WTC11 (cell line): Measurements from ENCODE around the gene SPATC1L. TPM values are rescaled to one million over a fixed set of nuclear protein-coding genes. Genes with fewer than 3 reads are reported as not detected.

ENCODE experiments used
- ATAC-seq: fragments of 200-7000 bp; cut with Tn5 transposase; 2 replicates; pipeline ENCODE4 v1.10.0; 2021; ENCODE audit warnings: mild to moderate bottlenecking, moderate library complexity
- CTCF ChIA-PET: fragments of 300-600 bp; sonication (Branson Sonifier 250); formaldehyde crosslinking; loops from one replicate; lab custom pipeline; 2021; ENCODE audit warnings: antibody characterized with exemption; lab: Charles Lee
- POLR2A ChIA-PET: fragments of 350-600 bp; sonication (Branson Sonifier 250); formaldehyde crosslinking; loops from one replicate; lab custom pipeline; 2021; ENCODE audit warnings: antibody characterized with exemption; lab: Charles Lee
- DNase-seq: peaks from one replicate; pipeline ENCODE4 v3.0.0; 2021; ENCODE audit warnings: low spot score
- H3K27ac Mint-ChIP-seq: 2 replicates; pipeline ENCODE4 v1.8.0; 2021; ENCODE audit warnings: mixed read lengths
- H3K27me3 Mint-ChIP-seq: 2 replicates; pipeline ENCODE4 v1.8.0; 2021; ENCODE audit warnings: low read depth, mild to moderate bottlenecking, moderate library complexity, mixed read lengths
- H3K36me3 Mint-ChIP-seq: 2 replicates; pipeline ENCODE4 v1.8.0; 2021; ENCODE audit warnings: mixed read lengths
- H3K4me1 Mint-ChIP-seq: 2 replicates; pipeline ENCODE4 v1.8.0; 2022; ENCODE audit warnings: mixed read lengths
- H3K4me3 Mint-ChIP-seq: 2 replicates; pipeline ENCODE4 v1.8.0; 2021; ENCODE audit warnings: mild to moderate bottlenecking, moderate library complexity, mixed read lengths
- H3K9me3 Mint-ChIP-seq: 2 replicates; pipeline ENCODE4 v1.8.0; 2021; ENCODE audit warnings: mixed read lengths
- ATF3 ChIP-seq: sonication (generic); formaldehyde crosslinking; conservative IDR thresholded peaks from 2 replicates; pipeline ENCODE4 v1.8.1; 2022; ENCODE audit warnings: mild to moderate bottlenecking, missing genetic modification reagents
- CREB1 ChIP-seq: sonication (generic); formaldehyde crosslinking; IDR thresholded peaks from 2 replicates; pipeline ENCODE4 v1.8.0; 2023; ENCODE audit warnings: mild to moderate bottlenecking, missing genetic modification reagents
- E2F4 ChIP-seq: sonication (generic); formaldehyde crosslinking; IDR thresholded peaks from 2 replicates; pipeline ENCODE4 v1.8.1; 2022; ENCODE audit warnings: low read depth, mild to moderate bottlenecking, moderate library complexity, missing genetic modification reagents, borderline replicate concordance
- ELF4 ChIP-seq: sonication (generic); formaldehyde crosslinking; IDR thresholded peaks from 2 replicates; pipeline ENCODE4 v1.8.1; 2022; ENCODE audit warnings: low read depth, mild to moderate bottlenecking, moderate library complexity, missing genetic modification reagents
- FOXK1 ChIP-seq: sonication (generic); formaldehyde crosslinking; IDR thresholded peaks from 2 replicates; pipeline ENCODE4 v1.8.0; 2022; ENCODE audit warnings: mild to moderate bottlenecking, moderate library complexity, missing genetic modification reagents
- FOXP4 ChIP-seq: sonication (generic); formaldehyde crosslinking; IDR thresholded peaks from 2 replicates; pipeline ENCODE4 v1.8.0; 2022; ENCODE audit warnings: mild to moderate bottlenecking, missing genetic modification reagents
- HMGA2 ChIP-seq: fragments of 250-450 bp; sonication (Bioruptor Pico); IDR thresholded peaks from 2 replicates; pipeline ENCODE4 v1.4.0; 2021; ENCODE audit warnings: mild to moderate bottlenecking, moderate library complexity
- IRF1 ChIP-seq: sonication (generic); formaldehyde crosslinking; IDR thresholded peaks from 2 replicates; pipeline ENCODE4 v1.8.0; 2023; ENCODE audit warnings: missing genetic modification reagents
- JAZF1 ChIP-seq: fragments of 250-450 bp; sonication (Bioruptor Pico); IDR thresholded peaks from 2 replicates; pipeline ENCODE4 v1.9.0; 2021; ENCODE audit warnings: moderate library complexity, mild to moderate bottlenecking, inconsistent platforms
- JUN ChIP-seq: sonication (generic); formaldehyde crosslinking; IDR thresholded peaks from 2 replicates; pipeline ENCODE4 v1.8.0; 2023; ENCODE audit warnings: mild to moderate bottlenecking, missing genetic modification reagents
- NFYB ChIP-seq: sonication (generic); formaldehyde crosslinking; conservative IDR thresholded peaks from 2 replicates; pipeline ENCODE4 v1.8.0; 2022; ENCODE audit warnings: low read depth, missing genetic modification reagents
- RORB ChIP-seq: fragments of 250-450 bp; sonication (Bioruptor Pico); IDR thresholded peaks from 2 replicates; pipeline ENCODE4 v1.9.0; 2021; ENCODE audit warnings: mild to moderate bottlenecking
- TEAD4 ChIP-seq: sonication (generic); formaldehyde crosslinking; IDR thresholded peaks from 2 replicates; pipeline ENCODE4 v1.8.0; 2022; ENCODE audit warnings: mild to moderate bottlenecking, missing genetic modification reagents
- ZNF423 ChIP-seq: fragments of 250-450 bp; sonication (Bioruptor Pico); IDR thresholded peaks from 2 replicates; pipeline ENCODE4 v2.1.2; 2022; ENCODE audit warnings: mild to moderate bottlenecking, moderate library complexity
- ZNF512 ChIP-seq: sonication (generic); formaldehyde crosslinking; IDR thresholded peaks from 2 replicates; pipeline ENCODE4 v1.8.1; 2022; ENCODE audit warnings: missing genetic modification reagents, borderline replicate concordance
- total RNA-seq: library from RNA; stranded (reverse); gene quantifications from 3 replicates; pipeline ENCODE4 v1.2.3, GENCODE V29; 2021

The SPATC1L gene
- total RNA-seq, 1 experiment from 2014 or later, result 61.7 TPM

GRCh38 chr21:46118316-46119143, 65.7 kb downstream of the SPATC1L start:
- no peak for TF ChIP-seq FOXK1 (CRISPR knock-in tag)
- TF ChIP-seq CREB1, result no peak
- TF ChIP-seq ELF4 (CRISPR knock-in tag), result no peak
- Mint-ChIP-seq H3K4me1 (no peaks in the 10 kb centered on the region), H3K27ac (no peak overlapping the region), H3K36me3 (peaks cover 26% of the 10 kb centered on the region), H3K27me3 (no peaks in the 10 kb centered on the region), H3K9me3 (peaks cover 6% of the 10 kb centered on the region; the same call in 1 of the 2 replicates), H3K4me3 (no peak overlapping the region)
- ATAC-seq (no peak), DNase-seq (peak; percentile 5)
- ChIA-PET CTCF (interaction anchor here (1.0 kb wide), 1 partner anchor 25 kb away, joined by 3 read pairs; no protein-coding TSS in a partner anchor), POLR2A (no interaction called here)

- no peak for TF ChIP-seq RORB
- TF ChIP-seq ZNF512, result no peak
- TF ChIP-seq E2F4 (CRISPR knock-in tag), result no peak
- no peak for TF ChIP-seq HMGA2 (CRISPR knock-in tag)
- TF ChIP-seq ATF3 (CRISPR knock-in tag), result no peak
- no peak for TF ChIP-seq JAZF1
- TF ChIP-seq IRF1 (CRISPR knock-in tag), result no peak
- TF ChIP-seq JUN, result no peak
- no peak for TF ChIP-seq FOXP4
- no peak for TF ChIP-seq TEAD4
- no peak for TF ChIP-seq CREB1
- TF ChIP-seq ZNF423 (CRISPR knock-in tag), result no peak
- no peak for TF ChIP-seq NFYB (CRISPR knock-in tag)
- DNase-seq (peak; percentile 10), ATAC-seq (no peak)
- H3K4me1 Mint-ChIP-seq, result no peaks in the 10 kb centered on the region
- ChIA-PET POLR2A (no interaction called here), CTCF (interaction anchor here (0.8 to 2.2 kb wide), 4 partner anchors 26 to 147 kb away, joined by 3 to 6 read pairs (median 3); no protein-coding TSS in a partner anchor)
- H3K9me3 Mint-ChIP-seq, result peaks cover 6% of the 10 kb centered on the region; the same call in 1 of the 2 replicates
- H3K36me3 Mint-ChIP-seq, result peaks cover 34% of the 10 kb centered on the region
- H3K27ac Mint-ChIP-seq, result no peak overlapping the region
- H3K4me3 Mint-ChIP-seq, result no peak overlapping the region
- H3K27me3 Mint-ChIP-seq, result no peaks in the 10 kb centered on the region
These were observed 66.5 kb downstream of the SPATC1L start for GRCh38 chr21:46117586-46118315.
